Activated naive CD4-positive, alpha-beta T cell (primary cell): ENCODE measurements around the gene ARHGEF28.
A peak's percentile ranks its signal among the peaks of the same experiment; 100 is the strongest.

Experiments
- DNase-seq, 4 experiments: peaks; one replicate each; lab custom pipeline; 2025; lab: John Stamatoyannopoulos, UW

Gene ARHGEF28

DNA sequence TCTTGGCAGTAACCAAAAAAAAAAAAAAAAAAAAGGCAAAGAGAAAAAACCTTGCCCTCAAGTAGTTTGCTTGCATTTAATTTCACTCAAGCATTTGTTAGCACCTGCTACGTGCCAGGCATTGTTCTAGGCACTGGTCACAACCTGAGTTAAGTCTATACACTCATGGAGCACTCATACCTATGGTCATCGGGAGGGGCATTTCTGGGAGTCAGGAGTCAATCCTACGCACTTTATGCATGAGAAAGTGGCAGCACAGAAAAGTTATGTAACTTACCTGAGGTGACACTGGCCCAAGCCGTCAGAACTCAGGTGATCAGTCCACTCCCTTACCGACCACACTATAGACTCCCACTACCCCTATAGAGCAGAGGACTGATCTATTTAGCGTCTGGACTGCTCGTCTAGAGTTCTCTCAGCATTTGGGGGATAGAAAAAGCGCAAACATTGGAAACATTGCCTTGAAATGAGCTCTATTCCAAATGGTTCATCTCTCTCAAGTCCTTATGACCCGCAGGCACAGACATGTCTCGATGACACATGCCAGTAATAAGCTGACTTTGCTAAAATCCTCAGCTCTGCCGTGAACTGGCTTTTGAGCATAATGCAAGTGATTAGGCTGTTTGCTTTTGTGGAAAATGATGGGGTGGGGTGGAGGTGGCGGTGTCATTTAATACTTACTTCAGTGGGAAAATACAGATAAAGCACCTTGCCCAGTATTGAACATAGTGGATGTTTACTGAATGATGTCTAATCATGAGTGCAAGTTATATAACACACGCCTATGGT is 160.2 kb downstream of the ARHGEF28 start:
- DNase-seq: no peak

DNA sequence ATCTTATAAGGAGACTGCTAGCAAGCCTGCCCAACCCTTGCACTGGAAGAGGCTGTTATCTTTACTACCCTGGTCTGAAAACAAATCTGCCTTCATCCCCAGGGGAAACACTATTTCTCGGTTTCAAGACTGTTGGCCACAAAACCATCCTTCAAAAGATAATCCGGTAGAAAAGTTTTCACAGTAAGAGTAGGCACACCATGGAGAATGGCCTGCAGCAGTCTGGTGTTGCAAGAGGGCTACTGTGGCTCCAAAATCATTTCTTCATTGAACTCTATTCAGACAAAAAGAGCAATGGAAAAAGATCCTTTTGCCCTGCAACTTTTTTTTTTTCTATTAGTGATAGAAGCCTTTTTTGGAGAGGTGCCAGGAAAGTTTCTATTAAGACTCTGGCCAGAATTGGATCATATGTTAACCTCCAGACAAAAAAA is 163.9 kb downstream of the ARHGEF28 start:
- no peak for DNase-seq

DNA sequence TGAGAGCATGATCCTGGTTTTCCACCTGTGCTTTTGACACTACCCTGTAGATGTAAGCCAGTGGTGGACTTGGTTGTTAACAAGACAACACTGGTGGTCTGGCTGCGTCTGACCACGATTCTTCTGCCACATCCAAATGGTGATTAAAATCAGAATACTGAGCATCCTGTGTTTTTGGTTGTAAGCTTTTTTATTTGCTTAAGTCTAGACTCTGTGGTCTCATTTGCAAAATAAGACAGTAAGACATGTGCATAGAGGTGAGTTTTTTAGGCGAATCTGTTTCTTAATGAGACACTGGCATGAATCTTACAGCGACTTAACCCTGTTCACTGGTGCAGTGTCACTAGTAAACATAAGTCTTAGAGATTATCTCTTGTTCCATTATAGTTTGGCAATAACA is 165.4 kb downstream of the ARHGEF28 start:
- no peak for DNase-seq

DNA sequence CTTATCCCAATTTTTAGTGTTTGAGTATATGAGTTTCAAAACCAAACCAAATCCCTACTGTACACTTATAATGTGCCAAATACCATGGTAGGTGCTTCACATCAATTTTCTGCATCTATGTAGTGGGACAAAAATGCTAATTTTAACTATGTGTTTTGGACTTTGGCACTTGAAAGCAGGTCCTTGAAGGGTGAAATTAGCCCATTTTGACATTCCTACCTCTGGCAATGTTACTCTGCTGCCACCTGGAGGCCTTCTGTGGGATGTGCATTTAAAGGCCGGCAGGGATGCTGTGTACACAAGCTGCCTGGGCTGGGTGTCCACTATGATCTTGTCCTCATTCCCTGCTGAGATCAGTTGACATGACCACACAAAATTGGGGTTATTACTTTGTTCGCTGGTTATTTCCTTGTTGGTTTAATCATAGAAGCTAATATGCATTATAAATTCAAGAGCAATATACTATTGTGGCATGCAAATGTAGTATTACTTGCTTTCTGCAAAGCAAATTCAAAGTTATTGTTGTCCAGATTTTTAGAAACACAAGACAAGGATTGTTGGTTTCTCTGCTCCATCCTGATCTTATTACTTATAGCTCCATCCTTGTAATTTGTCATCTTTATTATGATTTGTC is 166.8 kb downstream of the ARHGEF28 start:
- peak; percentile 1 to 38 (median 27) for DNase-seq

DNA sequence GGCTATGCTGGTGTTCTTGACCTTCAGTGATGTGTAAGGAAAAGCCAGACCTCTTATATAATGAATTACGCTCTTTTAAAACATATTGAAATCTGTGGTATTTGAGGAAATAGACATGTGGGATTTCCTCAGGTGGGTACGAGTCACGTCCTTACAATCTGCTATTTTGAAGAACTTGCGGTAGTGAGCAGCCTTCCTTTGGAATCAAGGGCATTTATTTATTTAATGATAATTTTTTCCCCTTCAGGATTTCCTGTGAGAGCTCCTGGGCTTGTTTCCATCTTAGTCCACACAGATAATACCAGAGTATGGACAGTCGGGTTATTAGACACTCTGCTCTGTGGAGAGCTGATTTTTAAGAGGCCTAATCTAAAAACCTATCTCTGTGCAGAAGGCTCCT is 167.9 kb downstream of the ARHGEF28 start:
- no peak for DNase-seq

DNA sequence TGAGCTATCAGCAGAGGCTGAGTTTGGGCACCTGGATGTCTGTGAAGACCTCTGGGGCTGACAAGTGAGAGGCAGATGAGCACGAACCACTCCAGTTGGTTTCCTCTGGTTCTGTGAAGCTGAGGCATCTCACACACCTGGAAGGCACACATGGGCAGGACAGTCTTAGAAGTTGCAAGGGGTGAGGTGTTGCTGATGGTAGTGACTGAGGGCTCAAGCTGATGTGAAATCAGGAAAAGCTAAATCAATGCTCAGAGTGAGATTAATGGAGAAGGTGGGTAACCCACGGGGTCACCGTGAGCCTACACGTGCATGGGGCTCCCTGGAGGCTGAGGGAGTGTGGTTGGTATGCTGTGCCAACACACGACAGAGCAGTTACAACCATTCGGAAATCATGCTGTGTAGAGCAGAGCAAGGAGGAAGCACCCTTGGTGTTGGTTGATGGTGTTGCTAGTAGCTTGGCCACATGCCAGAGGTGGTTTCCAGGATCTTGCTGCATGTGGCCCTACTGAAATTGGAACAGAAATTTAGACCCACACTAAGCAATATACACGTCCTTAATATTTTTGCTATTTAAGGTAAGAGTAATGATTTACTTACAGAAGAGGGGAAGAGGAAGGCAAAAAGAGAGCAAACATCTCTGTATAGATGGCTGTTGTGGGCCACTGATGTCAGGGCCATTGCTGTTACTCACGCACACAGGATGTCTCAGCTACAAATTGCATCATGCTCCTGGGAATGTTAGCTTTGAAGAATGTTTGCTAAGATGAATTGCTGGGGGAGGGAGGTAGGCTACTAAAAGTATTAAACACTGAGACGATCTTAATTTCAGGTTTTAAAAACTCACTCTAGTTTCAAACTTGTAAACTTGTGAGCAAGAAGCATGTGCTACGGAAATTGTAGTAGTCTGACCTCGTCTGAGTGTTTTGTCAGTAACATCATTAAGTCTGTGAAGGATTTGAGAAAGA is 170.5 kb downstream of the ARHGEF28 start:
- DNase-seq: no peak

DNA sequence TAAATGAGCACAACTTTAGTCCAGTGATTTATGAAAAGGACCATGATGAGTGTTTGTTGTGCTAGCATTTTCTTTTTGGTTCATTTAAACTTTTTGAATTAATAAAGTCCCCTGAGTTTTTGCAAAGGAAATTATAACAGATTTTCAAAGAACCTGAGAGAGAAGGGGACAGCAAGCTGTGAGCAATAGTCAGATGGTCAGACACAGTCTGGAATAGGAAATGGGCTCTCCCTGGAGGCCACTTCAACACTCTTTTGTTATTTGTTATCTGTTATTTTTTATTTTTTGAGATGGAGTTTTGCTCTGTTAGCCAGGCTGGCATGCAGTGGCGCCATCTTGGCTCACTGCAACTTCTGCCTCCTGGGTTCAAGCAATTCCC is 171.1 kb downstream of the ARHGEF28 start:
- no peak for DNase-seq

DNA sequence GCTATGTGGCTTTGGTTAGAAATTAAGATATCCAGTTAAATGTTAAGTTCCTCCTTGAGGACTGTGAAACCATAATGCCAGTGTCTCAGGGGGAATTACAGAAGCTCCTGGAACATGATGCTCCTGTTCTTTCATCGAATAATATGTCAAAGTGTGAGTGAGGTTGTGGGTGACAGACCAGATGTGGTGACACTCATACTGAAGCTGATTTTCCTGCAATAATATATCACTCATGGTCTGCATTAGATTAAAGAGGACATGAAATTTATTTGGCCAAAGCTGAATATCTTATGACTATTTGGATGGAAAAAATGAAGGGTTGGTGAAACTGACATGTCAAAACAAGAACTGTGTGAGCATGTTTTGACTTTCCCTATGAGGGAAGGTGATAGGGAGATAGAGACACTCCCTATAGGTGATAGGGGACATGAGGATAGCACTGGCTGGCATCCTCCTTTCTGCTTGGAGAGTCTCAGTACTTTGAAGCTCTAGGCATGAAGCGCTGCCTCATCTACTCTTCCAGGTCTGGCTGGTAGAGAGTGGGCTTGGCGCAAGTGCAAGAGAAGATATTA is 173.5 kb downstream of the ARHGEF28 start:
- no peak for DNase-seq

DNA sequence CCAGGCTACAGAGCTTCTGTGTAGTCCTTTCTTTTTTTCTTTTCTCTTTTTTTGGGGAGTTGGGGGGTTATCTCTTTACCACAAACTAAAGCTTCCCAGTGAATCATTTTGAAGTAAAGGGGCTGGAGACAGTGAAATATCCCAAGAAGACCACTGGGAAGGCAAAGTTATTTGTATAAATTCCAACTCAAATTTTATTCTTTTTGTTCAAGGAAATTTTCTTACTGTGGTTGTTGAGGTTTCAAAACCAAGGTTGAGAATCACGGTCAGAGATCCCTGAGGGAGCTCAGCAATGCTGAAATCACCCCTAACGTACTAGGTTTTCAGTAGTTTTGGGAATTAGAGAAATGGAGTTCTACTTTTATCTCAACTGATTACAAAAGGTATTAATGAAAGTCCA is 175.7 kb downstream of the ARHGEF28 start:
- DNase-seq: no peak

DNA sequence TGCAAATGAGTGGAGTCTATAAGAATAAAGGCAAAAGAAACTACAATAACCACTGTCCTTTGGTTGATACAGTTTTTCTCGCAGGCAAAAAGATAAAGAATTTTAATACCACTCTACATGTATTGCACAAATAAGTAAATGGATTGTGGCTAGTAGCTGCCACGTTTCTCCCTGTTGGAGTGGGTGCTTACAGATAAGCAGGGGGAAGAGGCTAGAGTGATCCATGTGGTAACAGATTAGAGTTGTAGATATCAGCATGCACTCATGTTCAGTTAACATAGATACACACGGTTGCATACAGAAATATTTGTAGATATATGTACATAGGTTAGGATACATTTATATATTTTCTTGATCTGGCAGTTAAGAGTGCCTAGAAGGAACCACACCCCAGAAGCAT is 179.5 kb downstream of the ARHGEF28 start:
- no peak for DNase-seq

DNA sequence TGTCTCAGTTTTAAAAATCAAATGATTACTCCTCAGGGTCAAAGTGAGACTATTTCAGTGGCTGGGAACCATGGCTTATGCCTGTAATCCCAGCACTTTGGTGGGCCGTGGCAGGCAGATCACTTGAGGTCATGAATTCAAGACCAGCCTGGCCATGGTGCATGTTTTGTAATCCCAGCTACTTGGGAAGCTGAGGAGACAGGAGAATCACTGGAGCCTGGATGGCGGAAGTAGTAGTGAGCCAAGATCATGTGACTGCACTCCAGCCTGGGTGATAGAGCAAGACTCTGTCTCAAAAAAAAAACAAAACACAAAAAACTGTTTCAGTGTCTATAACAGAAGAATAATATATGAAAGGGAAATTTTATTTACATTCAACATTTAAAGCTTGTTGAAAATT is 182.9 kb downstream of the ARHGEF28 start:
- no peak for DNase-seq

DNA sequence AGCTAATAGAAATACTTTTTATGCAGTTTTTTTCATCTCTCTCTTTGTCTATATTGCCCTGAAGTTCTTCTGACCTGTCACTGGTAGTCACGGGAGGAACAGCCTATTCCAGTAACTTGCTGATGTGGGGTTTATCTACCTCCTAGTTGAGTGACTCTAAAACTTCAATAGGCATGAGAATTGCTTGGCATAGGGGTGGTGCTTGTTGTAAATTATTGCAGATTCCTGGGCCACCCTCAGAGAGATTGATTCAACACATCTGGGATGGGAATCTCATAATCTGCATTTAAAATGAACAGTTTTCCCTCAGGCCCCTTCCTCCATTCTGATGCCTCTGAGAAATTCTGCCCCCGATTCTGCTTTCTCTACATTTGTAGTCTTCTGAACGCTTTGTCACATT is 184.4 kb downstream of the ARHGEF28 start:
- DNase-seq: no peak

DNA sequence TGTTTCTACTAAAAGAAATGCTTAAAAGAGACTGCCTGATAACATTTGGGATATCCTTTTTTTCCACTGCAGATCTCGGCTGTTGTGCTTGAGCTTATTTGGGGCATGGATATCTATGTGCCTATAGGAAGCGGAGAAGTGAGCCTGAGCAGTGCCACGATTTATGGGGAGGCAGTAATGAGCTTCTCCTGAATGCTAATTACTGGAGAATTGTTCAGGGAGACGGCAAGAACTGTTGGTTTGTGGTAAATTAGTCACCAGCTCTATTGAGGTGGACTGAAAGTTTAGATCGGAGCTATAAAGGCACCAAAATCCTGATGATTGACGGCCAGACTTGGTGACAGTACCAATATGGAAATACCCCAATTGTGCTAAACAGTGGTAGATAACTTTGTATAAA is 186.5 kb downstream of the ARHGEF28 start:
- DNase-seq: no peak

DNA sequence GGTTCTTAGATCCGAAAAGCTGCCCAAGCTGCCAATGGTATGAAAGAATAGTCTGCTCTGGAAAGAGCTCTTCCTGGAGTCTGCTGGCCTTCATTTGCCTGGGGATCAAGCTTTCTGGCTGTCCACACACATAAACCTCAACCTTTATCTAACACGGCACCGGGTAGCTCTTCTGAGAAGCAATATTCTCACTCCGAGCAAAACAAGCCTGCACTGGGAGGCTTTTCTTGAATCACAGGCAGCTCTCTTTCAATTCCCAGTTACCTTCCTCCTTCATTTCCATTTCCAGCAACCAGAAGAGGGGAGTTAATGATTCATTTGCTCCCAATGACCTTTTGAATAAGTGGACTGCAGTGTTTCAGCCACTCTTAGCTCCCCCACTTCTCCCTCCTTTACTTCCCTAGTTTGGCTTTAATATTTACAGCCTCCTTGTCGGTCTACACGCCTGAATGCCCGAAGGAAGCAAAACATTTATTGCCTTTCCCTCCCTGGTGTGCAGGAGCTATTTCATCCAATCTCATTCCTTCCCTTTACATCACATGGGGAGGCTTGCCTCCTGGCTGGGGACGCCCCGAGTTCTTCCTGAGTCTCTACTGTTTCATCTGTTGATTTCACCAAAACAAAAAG is 187.1 kb downstream of the ARHGEF28 start:
- no peak for DNase-seq

DNA sequence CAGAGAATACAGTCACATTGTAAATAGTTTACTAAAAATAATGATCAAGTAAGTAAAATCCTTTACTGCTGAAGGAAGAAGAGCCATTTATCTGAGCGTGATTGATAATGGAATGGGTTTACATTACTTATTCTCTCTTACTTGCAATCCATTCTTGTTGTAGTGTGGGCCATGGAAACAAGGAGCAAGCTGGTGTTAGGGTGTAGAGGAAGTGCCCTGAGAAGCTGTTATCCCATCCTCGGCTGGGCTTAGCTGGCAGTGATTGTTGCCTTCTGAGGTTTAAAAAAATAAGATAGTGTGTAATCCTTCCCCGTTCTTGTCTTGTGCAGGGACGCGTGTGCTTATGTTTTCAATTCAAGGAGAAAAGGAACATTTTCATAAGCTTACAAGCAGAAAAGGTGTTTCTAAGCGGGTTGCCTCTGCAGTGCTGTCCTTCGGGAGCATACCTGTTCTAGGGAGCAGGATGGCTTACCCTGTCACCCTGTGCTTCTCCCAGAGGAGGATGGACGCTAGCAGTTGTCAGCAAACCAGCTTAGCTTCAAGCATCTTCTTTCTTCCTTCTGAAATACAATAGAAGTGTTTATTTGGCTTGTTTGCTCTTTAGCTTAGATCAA is 188.3 kb downstream of the ARHGEF28 start:
- DNase-seq: no peak

DNA sequence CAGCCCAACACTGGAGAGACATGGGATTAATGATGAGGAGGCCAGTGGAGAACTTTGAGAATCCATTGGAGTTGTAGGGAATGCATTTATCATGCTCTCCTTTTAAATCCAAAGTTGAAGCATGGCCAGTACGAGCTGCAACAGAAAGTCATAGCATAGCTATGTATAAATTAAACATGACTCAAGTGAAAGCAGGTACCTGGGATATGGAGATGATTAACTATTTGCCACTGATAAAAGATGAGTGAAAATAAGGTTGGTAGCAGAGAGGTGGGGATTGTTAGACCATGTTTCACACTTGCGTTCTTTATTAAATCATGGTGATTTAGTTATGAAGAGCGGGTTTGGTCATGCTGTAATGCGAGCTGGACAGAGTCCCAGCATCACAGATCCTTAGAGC is 189.6 kb downstream of the ARHGEF28 start:
- DNase-seq: no peak

DNA sequence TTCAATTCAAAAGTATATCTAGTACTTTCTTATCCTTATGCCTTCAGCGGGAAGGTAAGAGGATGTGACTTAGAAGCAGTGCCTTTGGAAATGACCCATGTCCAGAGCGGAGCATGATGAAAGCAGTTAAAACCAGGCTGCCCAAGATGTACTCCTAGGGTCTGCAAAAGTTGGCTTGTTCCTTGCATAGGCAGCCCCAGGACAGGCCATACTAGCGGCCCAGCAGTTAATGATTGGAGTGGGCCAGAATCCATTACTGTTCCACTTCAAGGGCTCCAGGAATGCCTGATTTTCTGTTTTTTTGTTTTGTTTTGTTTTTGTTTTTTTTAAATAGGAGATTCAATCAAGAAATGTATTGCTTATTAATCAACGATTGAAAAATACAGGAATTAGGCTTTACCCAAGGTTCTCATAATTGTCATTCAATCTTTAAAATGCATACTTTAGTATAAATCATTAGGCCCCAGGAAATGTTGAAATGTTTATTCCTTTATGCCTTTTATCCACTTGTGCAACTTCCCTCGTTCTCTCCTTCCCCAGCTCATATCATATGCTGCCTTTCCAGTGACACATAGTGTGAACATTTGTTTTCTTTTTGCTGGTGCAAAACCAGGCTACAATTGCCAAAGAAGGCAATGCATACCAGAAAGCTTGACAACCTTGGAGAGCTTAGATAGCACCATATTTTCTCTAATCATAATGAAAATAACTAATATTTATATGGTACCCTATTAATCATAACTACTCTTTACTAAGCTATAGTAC is 190.8 kb downstream of the ARHGEF28 start:
- no peak for DNase-seq

DNA sequence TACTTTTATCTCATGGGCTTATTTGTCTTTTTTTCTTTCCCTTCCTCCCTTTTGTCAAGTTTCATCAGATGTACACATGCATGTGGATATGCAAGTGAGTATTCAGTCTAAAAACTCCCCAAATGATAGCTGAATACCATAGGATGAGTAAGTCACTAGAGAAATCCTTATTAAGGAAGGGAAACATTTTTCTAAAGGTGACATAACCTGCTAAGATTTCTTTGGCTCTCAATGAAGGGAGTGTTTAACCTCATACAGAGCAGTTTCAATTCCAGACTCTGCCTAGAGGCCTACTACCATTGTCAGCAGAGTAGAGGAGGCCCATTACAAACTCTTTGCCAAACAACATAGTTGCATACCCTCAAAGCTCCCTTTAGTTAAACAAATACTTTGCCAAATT is 192.4 kb downstream of the ARHGEF28 start:
- no peak for DNase-seq

DNA sequence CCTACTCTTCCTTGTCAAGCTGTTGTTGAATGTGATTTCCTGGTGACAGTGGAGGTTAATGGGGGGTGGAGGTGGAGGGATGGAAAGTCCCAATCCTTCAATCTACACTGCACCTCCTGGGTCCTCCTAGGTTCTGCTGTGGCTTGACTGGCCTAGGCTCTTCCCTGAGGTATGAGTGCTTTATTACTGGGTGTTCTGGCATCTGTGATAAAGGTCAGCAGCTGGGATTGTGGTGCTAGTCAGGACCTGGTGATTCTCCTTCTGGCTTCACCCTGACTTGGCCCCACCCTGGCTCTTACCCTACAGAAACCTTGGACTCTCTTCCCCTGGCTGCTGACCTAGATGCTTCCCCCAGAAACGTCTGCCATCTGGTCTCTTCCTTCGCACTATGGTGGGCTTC is 194.3 kb downstream of the ARHGEF28 start:
- DNase-seq: no peak

DNA sequence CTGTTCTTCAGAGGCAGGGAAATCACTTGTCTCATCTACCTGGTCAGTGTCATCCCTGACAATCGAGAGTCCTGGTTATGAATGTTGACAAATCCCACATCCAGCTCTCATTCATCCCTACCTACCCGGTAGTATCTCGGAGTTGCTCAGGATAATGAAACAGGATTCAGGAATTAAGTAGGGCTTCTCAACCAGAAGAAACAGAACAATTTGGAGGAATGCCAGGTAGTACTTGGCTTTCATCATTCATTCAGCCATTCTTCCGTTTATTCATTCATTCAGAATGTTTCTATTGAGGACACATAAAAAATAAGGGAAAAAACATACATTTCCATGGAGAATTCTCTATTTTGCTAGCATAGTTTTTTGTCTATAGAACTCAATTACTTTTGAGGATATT is 195.0 kb downstream of the ARHGEF28 start:
- no peak for DNase-seq
